ENCODE results near the gene ATP8A1.

Gene ATP8A1

DNA sequence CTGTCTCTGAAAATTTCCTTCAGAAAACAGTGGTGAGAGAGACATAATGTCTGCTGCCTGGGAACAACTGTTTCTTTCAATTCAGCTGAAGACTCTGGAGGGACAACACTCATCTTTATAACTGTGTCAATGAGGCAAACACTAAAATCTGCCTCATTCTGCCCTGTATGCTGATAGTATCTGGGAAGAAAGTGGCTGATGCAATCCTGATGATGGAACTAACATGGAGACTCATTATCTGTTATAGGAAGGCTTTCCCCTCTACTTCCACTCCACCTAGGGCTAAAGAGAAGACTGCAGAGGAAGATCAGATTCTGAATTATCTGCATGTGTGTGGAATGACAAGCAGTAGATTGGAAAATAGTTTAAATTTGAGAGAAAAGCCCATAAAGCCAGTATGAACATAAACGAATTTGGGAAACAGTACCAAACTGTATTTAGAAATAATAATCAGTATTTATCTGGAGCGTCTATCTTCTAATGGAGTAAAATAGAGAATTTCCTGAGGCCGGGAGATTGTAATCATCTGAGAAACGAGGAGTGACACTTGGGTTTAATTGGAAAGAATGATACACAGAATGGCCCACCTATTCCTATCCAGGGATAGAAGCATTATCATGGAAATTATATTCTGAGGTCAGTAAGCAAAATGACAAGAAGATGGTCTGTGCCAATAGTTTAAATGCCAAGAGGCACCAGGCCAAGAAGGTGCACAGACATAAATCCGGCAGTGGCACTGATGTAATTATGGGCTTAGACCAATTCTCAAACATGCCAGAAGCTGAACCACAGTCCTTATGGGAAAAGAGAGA lies 174.2 kb downstream of the ATP8A1 start:
- no peak for DNase-seq (ENCODE audit: low read depth)
- no peak overlapping the region for H3K4me3 ChIP-seq (ENCODE audit: control insufficient read depth, low read depth, low read length)
- TF ChIP-seq, protein P1, sequence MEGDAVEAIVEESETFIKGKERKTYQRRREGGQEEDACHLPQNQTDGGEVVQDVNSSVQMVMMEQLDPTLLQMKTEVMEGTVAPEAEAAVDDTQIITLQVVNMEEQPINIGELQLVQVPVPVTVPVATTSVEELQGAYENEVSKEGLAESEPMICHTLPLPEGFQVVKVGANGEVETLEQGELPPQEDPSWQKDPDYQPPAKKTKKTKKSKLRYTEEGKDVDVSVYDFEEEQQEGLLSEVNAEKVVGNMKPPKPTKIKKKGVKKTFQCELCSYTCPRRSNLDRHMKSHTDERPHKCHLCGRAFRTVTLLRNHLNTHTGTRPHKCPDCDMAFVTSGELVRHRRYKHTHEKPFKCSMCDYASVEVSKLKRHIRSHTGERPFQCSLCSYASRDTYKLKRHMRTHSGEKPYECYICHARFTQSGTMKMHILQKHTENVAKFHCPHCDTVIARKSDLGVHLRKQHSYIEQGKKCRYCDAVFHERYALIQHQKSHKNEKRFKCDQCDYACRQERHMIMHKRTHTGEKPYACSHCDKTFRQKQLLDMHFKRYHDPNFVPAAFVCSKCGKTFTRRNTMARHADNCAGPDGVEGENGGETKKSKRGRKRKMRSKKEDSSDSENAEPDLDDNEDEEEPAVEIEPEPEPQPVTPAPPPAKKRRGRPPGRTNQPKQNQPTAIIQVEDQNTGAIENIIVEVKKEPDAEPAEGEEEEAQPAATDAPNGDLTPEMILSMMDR (IDR thresholded peaks at IDR 0.05; ENCODE audit: control insufficient read depth, insufficient read depth, low read depth, low read length, missing control alignments) = no peak

DNA sequence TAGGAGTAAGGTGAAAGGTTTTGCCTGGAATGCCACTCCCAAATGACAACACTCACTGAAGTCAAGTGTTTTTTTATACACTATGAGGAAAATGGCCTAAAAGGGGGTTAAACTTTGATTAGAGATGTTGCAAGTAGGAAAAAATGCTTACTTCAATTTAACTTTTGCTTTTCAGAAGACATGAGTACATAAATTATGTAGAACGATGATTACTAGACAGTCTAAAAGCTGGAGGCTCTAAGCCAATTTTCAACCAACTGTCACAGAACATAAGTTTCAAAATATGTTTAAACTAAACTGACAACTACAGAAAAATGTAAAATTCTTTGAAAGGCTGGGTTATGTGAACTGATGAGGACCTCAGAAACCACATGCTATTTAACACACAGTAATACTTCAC lies 176.2 kb downstream of the ATP8A1 start:
- DNase-seq (ENCODE audit: low read depth) = no peak
- TF ChIP-seq, protein P1 (IDR thresholded peaks at IDR 0.05; ENCODE audit: control insufficient read depth, insufficient read depth, low read depth, low read length, missing control alignments) = no peak
- H3K4me3 ChIP-seq (ENCODE audit: control insufficient read depth, low read depth, low read length) = no peak overlapping the region

DNA sequence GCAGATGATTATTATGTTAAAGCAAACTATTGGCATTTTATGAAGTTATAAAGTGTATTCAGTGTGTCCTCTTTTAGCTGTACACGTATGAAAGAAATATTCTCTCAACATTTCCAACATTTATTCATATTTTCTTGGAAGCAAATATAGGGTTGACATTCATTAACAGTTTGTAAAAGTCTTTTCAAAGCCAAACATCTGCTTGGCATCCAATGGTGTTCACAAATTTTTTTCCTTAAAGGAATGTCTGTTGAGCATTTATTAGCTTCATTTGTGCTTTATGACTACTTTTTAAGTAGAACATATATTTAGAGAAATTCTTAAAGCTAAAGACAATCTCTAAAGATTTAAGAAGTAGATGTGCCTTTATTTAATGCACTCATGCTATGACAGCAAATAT lies 176.6 kb downstream of the ATP8A1 start:
- no peak for DNase-seq (ENCODE audit: low read depth)
- H3K4me3 ChIP-seq (ENCODE audit: control insufficient read depth, low read depth, low read length) = no peak overlapping the region
- TF ChIP-seq, protein P1 (IDR thresholded peaks at IDR 0.05; ENCODE audit: control insufficient read depth, insufficient read depth, low read depth, low read length, missing control alignments) = no peak

DNA sequence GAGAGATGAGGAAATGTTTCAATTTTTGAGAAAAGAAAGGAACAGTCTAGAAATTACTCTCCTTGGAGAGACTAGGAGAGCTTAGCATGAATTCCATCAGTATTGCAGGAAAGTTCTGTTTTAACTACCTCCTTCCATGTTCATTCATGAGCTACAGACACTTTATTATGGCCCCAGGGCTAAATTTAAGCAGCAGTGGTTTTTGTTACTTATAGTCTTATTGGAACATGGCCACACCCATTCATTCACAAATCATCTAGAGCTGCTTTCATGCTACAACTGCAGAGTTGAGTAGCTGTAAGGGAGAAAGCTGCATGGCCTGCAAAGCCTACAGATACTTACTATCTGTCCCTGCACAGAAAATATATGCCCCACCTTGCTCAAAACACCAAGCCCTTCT lies 178.0 kb downstream of the ATP8A1 start:
- TF ChIP-seq, protein P1 (IDR thresholded peaks at IDR 0.05; ENCODE audit: control insufficient read depth, insufficient read depth, low read depth, low read length, missing control alignments) = no peak
- H3K4me3 ChIP-seq (ENCODE audit: control insufficient read depth, low read depth, low read length) = no peak overlapping the region
- DNase-seq (ENCODE audit: low read depth) = no peak

DNA sequence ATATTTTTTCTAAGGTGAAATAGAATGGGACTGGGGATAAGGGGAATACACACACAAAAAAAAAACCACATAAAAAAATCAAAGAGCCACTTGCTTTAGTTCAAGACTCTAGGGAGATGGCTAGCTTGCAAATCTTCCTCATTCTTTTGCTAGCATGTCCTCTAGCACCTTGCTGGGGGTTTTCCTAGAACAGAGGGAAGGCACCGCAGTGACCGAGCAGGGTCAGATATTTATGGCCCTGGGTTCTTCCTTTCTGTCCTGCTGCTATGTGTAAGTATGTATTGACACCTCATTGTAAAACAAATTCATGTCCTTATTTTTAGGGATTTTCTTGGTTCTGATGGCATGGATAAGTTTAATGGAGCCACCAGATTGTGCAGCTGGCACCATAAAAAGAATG lies 178.4 kb downstream of the ATP8A1 start:
- no peak for DNase-seq (ENCODE audit: low read depth)
- TF ChIP-seq, protein P1 (IDR thresholded peaks at IDR 0.05; ENCODE audit: control insufficient read depth, insufficient read depth, low read depth, low read length, missing control alignments) = no peak
- H3K4me3 ChIP-seq (ENCODE audit: control insufficient read depth, low read depth, low read length) = no peak overlapping the region

DNA sequence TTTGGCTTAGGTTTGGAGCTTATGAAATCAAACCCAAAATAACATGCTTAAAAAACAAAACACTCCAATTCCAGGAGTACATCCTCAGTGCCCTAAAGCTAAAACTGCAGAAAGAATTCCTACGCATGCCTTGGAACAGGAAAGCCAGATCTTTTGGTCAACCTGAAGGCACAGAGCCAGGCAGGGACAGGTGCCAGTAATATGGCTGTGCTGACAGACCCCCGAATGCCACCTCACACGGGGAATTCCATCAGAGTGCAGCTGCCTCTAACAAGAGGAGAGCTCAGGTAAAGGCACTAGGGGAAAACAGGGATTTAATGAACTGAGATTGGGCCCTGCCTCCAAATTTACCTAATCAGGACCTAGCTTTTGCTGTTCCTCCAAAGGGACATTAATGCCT lies 182.5 kb downstream of the ATP8A1 start:
- TF ChIP-seq, protein P1 (IDR thresholded peaks at IDR 0.05; ENCODE audit: control insufficient read depth, insufficient read depth, low read depth, low read length, missing control alignments) = no peak
- DNase-seq (ENCODE audit: low read depth) = no peak
- no peak overlapping the region for H3K4me3 ChIP-seq (ENCODE audit: control insufficient read depth, low read depth, low read length)

Data from AG09309 (cell line).